Measurements from ENCODE around the gene ARAP2.

Gene ARAP2

GRCh38 chr4:36172656-36173055 lies 71.7 kb downstream of the ARAP2 start:
- TF ChIP-seq ZBTB7A (IDR thresholded peaks at IDR 0.05; ENCODE audit: low read depth) (no peak), EP300 (IDR thresholded peaks at IDR 0.05; ENCODE audit: borderline replicate concordance) (no peak), FOXM1 (IDR thresholded peaks at IDR 0.05; ENCODE audit: borderline replicate concordance, low read depth) (no peak), TEAD4 (IDR thresholded peaks at IDR 0.05) (no peak), YY1 (IDR thresholded peaks at IDR 0.05; ENCODE audit: low read depth) (no peak), TCF12 (IDR thresholded peaks at IDR 0.05; ENCODE audit: low read depth) (no peak), EGR1 (IDR thresholded peaks at IDR 0.05) (no peak), RAD21 (IDR thresholded peaks at IDR 0.05; ENCODE audit: low read depth) (no peak), CEBPB (IDR thresholded peaks at IDR 0.05) (no peak), USF1 (IDR thresholded peaks at IDR 0.05) (no peak), REST (IDR thresholded peaks at IDR 0.05; ENCODE audit: low read depth) (no peak), MAX (IDR thresholded peaks at IDR 0.05) (no peak), TAF1 (IDR thresholded peaks at IDR 0.05; ENCODE audit: low read depth) (no peak), NFIC (IDR thresholded peaks at IDR 0.05) (no peak), CREB1 (IDR thresholded peaks at IDR 0.05; ENCODE audit: low read depth) (no peak)

- TF ChIP-seq ZBTB7A (IDR thresholded peaks at IDR 0.05; ENCODE audit: low read depth), result no peak
- no peak for TF ChIP-seq FOXM1 (IDR thresholded peaks at IDR 0.05; ENCODE audit: borderline replicate concordance, low read depth)
- TF ChIP-seq USF1 (IDR thresholded peaks at IDR 0.05), result no peak
- no peak for TF ChIP-seq RAD21 (IDR thresholded peaks at IDR 0.05; ENCODE audit: low read depth)
- TF ChIP-seq EGR1 (IDR thresholded peaks at IDR 0.05), result no peak
- TF ChIP-seq TAF1 (IDR thresholded peaks at IDR 0.05; ENCODE audit: low read depth), result no peak
- no peak for TF ChIP-seq REST (IDR thresholded peaks at IDR 0.05; ENCODE audit: low read depth)
- TF ChIP-seq CREB1 (IDR thresholded peaks at IDR 0.05; ENCODE audit: low read depth), result no peak
- TF ChIP-seq EP300 (IDR thresholded peaks at IDR 0.05; ENCODE audit: borderline replicate concordance), result no peak
- no peak for TF ChIP-seq TCF12 (IDR thresholded peaks at IDR 0.05; ENCODE audit: low read depth)
- TF ChIP-seq TEAD4 (IDR thresholded peaks at IDR 0.05), result no peak
These were observed 76.0 kb downstream of the ARAP2 start for GRCh38 chr4:36168127-36168878.

- TF ChIP-seq USF1 (IDR thresholded peaks at IDR 0.05) (no peak), EGR1 (IDR thresholded peaks at IDR 0.05) (no peak), MAX (IDR thresholded peaks at IDR 0.05) (no peak), REST (IDR thresholded peaks at IDR 0.05; ENCODE audit: low read depth) (no peak), TCF12 (IDR thresholded peaks at IDR 0.05; ENCODE audit: low read depth) (no peak), TAF1 (IDR thresholded peaks at IDR 0.05; ENCODE audit: low read depth) (no peak), RAD21 (IDR thresholded peaks at IDR 0.05; ENCODE audit: low read depth) (no peak), CREB1 (IDR thresholded peaks at IDR 0.05; ENCODE audit: low read depth) (no peak), ZBTB7A (IDR thresholded peaks at IDR 0.05; ENCODE audit: low read depth) (no peak), FOXM1 (IDR thresholded peaks at IDR 0.05; ENCODE audit: borderline replicate concordance, low read depth) (no peak), CEBPB (IDR thresholded peaks at IDR 0.05) (no peak), NFIC (IDR thresholded peaks at IDR 0.05) (no peak), YY1 (IDR thresholded peaks at IDR 0.05; ENCODE audit: low read depth) (no peak), EP300 (IDR thresholded peaks at IDR 0.05; ENCODE audit: borderline replicate concordance) (no peak)
These were observed 78.7 kb downstream of the ARAP2 start for GRCh38 chr4:36165631-36166005.
